DOHH2 (cell line): ENCODE data around the gene EFHD2.

Experiments
- EZH2phosphoT487 ChIP-seq: fragments of 200-600 bp; sonication (generic); IDR thresholded peaks from 2 replicates; pipeline ENCODE4 v1.6.1; 2017; ENCODE audit warnings: borderline replicate concordance, mild to moderate bottlenecking, antibody characterized with exemption, low read length, moderate library complexity, mixed read lengths
- TF ChIP-seq, protein P1 (sequence below): fragments of 200-600 bp; sonication (generic); IDR thresholded peaks from one replicate; pipeline ENCODE4 v1.5.1; 2014; ENCODE audit warnings: antibody characterized with exemption, mild to moderate bottlenecking, low read depth, low read length; ENCODE audit not compliant: poor library complexity, severe bottlenecking

- TF ChIP-seq, protein P1, sequence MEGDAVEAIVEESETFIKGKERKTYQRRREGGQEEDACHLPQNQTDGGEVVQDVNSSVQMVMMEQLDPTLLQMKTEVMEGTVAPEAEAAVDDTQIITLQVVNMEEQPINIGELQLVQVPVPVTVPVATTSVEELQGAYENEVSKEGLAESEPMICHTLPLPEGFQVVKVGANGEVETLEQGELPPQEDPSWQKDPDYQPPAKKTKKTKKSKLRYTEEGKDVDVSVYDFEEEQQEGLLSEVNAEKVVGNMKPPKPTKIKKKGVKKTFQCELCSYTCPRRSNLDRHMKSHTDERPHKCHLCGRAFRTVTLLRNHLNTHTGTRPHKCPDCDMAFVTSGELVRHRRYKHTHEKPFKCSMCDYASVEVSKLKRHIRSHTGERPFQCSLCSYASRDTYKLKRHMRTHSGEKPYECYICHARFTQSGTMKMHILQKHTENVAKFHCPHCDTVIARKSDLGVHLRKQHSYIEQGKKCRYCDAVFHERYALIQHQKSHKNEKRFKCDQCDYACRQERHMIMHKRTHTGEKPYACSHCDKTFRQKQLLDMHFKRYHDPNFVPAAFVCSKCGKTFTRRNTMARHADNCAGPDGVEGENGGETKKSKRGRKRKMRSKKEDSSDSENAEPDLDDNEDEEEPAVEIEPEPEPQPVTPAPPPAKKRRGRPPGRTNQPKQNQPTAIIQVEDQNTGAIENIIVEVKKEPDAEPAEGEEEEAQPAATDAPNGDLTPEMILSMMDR: no peak
- no peak for TF ChIP-seq EZH2phosphoT487
Measured at GRCh38 chr1:15399710-15400109, 10.0 kb upstream of the EFHD2 start.
